WTC11 (cell line): Measurements from ENCODE around the gene PSMA3.

Source experiments
- ATF3 ChIP-seq: sonication (generic); formaldehyde crosslinking; conservative IDR thresholded peaks from 2 replicates; pipeline ENCODE4 v1.8.1; 2022; ENCODE audit warnings: mild to moderate bottlenecking, missing genetic modification reagents
- CREB1 ChIP-seq: sonication (generic); formaldehyde crosslinking; IDR thresholded peaks from 2 replicates; pipeline ENCODE4 v1.8.0; 2023; ENCODE audit warnings: mild to moderate bottlenecking, missing genetic modification reagents
- CREM ChIP-seq: sonication (generic); formaldehyde crosslinking; IDR thresholded peaks from 2 replicates; pipeline ENCODE4 v1.8.1; 2022; ENCODE audit warnings: mild to moderate bottlenecking, missing genetic modification reagents, moderate library complexity
- CTCF ChIP-seq: fragments of 200-600 bp; IDR thresholded peaks from 2 replicates; pipeline ENCODE4 v1.8.0; 2022; ENCODE audit warnings: antibody characterized with exemption
- FOXK1 ChIP-seq: sonication (generic); formaldehyde crosslinking; IDR thresholded peaks from 2 replicates; pipeline ENCODE4 v1.8.0; 2022; ENCODE audit warnings: mild to moderate bottlenecking, moderate library complexity, missing genetic modification reagents
- FOXP4 ChIP-seq: sonication (generic); formaldehyde crosslinking; IDR thresholded peaks from 2 replicates; pipeline ENCODE4 v1.8.0; 2022; ENCODE audit warnings: mild to moderate bottlenecking, missing genetic modification reagents
- NFE2L1 ChIP-seq: sonication (generic); formaldehyde crosslinking; IDR thresholded peaks from 2 replicates; pipeline ENCODE4 v1.8.1; 2023; ENCODE audit warnings: missing genetic modification reagents
- ZBTB21 ChIP-seq: sonication (generic); formaldehyde crosslinking; IDR thresholded peaks from 2 replicates; pipeline ENCODE4 v1.8.1; 2023; ENCODE audit warnings: mild to moderate bottlenecking, missing genetic modification reagents, borderline replicate concordance
- ZNF317 ChIP-seq: sonication (generic); formaldehyde crosslinking; IDR thresholded peaks from 2 replicates; pipeline ENCODE4 v1.8.1; 2023; ENCODE audit warnings: low read depth, mild to moderate bottlenecking, moderate library complexity, missing genetic modification reagents, borderline replicate concordance
- TF ChIP-seq, protein P1 (sequence below): sonication (generic); formaldehyde crosslinking; IDR thresholded peaks from 2 replicates; pipeline ENCODE4 v1.8.0; 2022; ENCODE audit warnings: mild to moderate bottlenecking, missing genetic modification reagents
- TF ChIP-seq, protein P2 (sequence below): sonication (generic); formaldehyde crosslinking; IDR thresholded peaks from 2 replicates; pipeline ENCODE4 v1.8.0; 2023; ENCODE audit warnings: missing genetic modification reagents

- TF ChIP-seq CREB1 = no peak
- TF ChIP-seq, protein P1, sequence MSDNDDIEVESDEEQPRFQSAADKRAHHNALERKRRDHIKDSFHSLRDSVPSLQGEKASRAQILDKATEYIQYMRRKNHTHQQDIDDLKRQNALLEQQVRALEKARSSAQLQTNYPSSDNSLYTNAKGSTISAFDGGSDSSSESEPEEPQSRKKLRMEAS (CRISPR knock-in tag) = no peak
- TF ChIP-seq CREM = no peak
- no peak for TF ChIP-seq CTCF
- TF ChIP-seq ATF3 (CRISPR knock-in tag) = no peak
- TF ChIP-seq NFE2L1 = no peak
- no peak for TF ChIP-seq FOXP4
- no peak for TF ChIP-seq ZNF317 (CRISPR knock-in tag)
- TF ChIP-seq, protein P2, sequence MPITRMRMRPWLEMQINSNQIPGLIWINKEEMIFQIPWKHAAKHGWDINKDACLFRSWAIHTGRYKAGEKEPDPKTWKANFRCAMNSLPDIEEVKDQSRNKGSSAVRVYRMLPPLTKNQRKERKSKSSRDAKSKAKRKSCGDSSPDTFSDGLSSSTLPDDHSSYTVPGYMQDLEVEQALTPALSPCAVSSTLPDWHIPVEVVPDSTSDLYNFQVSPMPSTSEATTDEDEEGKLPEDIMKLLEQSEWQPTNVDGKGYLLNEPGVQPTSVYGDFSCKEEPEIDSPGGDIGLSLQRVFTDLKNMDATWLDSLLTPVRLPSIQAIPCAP = no peak
- no peak for TF ChIP-seq ZBTB21 (CRISPR knock-in tag)
- no peak for TF ChIP-seq FOXK1 (CRISPR knock-in tag)
Observed at GRCh38 chr14:58200846-58201245, 43.8 kb upstream of the PSMA3 start.
